Breast epithelium (tissue), 3 donors: Measurements from ENCODE around the gene ATXN1.

Experiments
- POLR2AphosphoS5 ChIP-seq, 3 donors: sonication (generic); formaldehyde crosslinking; IDR thresholded peaks; one replicate each; pipeline ENCODE4 v1.6.1; 2017; ENCODE audit warnings: antibody characterized with exemption in 3 of 3
- TF ChIP-seq, protein P1 (sequence below), 3 donors: fragments of 450-650 bp; IDR thresholded peaks; one replicate each; pipeline ENCODE4 v1.5.1; 2016 to 2017; ENCODE audit warnings: antibody characterized with exemption in 3 of 3, mild to moderate bottlenecking in 3 of 3, moderate library complexity in 3 of 3

DNA sequence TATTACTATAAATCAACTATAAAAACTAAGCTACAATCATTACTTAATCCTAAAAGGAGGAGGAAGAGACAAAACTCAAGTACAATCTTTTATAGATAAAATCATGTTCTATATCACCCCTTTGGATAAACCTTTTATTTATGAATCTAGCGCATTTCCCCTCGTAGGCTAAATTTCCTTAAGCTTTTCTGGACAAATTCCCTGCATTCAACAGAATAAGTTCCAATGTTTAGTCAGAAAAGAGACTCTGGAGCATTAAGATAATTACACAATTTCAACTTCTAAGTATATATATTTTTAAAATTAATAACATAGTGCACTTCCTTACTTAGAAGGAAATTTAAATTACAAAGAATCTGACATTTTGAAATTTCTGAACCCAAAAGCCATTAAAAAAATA lies 37.9 kb downstream of the ATXN1 start:
- TF ChIP-seq, protein P1, sequence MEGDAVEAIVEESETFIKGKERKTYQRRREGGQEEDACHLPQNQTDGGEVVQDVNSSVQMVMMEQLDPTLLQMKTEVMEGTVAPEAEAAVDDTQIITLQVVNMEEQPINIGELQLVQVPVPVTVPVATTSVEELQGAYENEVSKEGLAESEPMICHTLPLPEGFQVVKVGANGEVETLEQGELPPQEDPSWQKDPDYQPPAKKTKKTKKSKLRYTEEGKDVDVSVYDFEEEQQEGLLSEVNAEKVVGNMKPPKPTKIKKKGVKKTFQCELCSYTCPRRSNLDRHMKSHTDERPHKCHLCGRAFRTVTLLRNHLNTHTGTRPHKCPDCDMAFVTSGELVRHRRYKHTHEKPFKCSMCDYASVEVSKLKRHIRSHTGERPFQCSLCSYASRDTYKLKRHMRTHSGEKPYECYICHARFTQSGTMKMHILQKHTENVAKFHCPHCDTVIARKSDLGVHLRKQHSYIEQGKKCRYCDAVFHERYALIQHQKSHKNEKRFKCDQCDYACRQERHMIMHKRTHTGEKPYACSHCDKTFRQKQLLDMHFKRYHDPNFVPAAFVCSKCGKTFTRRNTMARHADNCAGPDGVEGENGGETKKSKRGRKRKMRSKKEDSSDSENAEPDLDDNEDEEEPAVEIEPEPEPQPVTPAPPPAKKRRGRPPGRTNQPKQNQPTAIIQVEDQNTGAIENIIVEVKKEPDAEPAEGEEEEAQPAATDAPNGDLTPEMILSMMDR (IDR thresholded peaks at IDR 0.05): no peak
- no peak for TF ChIP-seq POLR2AphosphoS5 (IDR thresholded peaks at IDR 0.05)
